Thoracic aorta (tissue), 2 donors: Measurements from ENCODE around the gene MVK. TPM values are rescaled to one million over a fixed set of nuclear protein-coding genes. Genes with fewer than 3 reads are reported as not detected.

Experiments used
- ATAC-seq: fragments of 150-250 bp; one replicate; pipeline ENCODE4 v1.8.0; 2017; ENCODE audit warnings: low read depth; ENCODE audit not compliant: insufficient number of reproducible peaks, low FRiP score
- DNase-seq: peaks from one replicate; pipeline ENCODE4 v3.0.0-alpha.2; 2020; ENCODE audit warnings: low spot score
- H3K27ac ChIP-seq, 2 donors: fragments of 200-600 bp; sonication (generic); 1 replicate in 1 of 2; 2 replicates in 1 of 2; pipeline ENCODE4 v1.5.1; 2016; ENCODE audit warnings: mild to moderate bottlenecking in 2 of 2, moderate library complexity in 2 of 2
- H3K27me3 ChIP-seq: fragments of 200-600 bp; sonication (generic); replicated peaks from 2 replicates; pipeline ENCODE4 v1.6.0; 2016; ENCODE audit warnings: mild to moderate bottlenecking; ENCODE audit not compliant: insufficient read depth
- H3K36me3 ChIP-seq: fragments of 200-600 bp; sonication (generic); one replicate; pipeline ENCODE4 v1.5.1; 2016
- H3K4me1 ChIP-seq, 2 donors: fragments of 200-600 bp; sonication (generic); 1 replicate in 1 of 2; 2 replicates in 1 of 2; pipeline versions ENCODE4 v1.5.1 to v1.6.0; 2016; ENCODE audit warnings: low read depth in 2 of 2, mild to moderate bottlenecking in 1 of 2; ENCODE audit not compliant: control insufficient read depth in 1 of 2
- H3K4me3 ChIP-seq: fragments of 200-600 bp; sonication (generic); 2 replicates; pipeline ENCODE4 v1.5.1; 2016; ENCODE audit warnings: mild to moderate bottlenecking
- H3K9me3 ChIP-seq: fragments of 200-600 bp; sonication (generic); 2 replicates; pipeline ENCODE4 v1.5.1; 2016
- total RNA-seq, 2 donors: library from RNA; depleted of rRNA; stranded (reverse); fragments of >200 nt; gene quantifications; one replicate each; pipeline versions ENCODE4 v1.1.0 to v1.2.3, GENCODE V29; 2016
- TF ChIP-seq, protein P1 (sequence below): fragments of 200-600 bp; sonication (generic); IDR thresholded peaks from one replicate; pipeline ENCODE4 v1.5.1; 2019; ENCODE audit warnings: antibody characterized with exemption

Gene MVK
- total RNA-seq, 2 donors from 2014 or later, result 4.7 to 19.0 TPM

GRCh38 chr12:109606320-109607028 lies 32.9 kb downstream of the MVK start:
- Histone ChIP-seq H3K27ac (no peak overlapping the region), H3K36me3 (no peaks in the 10 kb centered on the region), H3K4me1 (peaks cover 0 to 7% of the 10 kb centered on the region in 2 donors), H3K9me3 (no peaks in the 10 kb centered on the region), H3K27me3 (no peaks in the 10 kb centered on the region), H3K4me3 (no peak overlapping the region)
- TF ChIP-seq, protein P1, sequence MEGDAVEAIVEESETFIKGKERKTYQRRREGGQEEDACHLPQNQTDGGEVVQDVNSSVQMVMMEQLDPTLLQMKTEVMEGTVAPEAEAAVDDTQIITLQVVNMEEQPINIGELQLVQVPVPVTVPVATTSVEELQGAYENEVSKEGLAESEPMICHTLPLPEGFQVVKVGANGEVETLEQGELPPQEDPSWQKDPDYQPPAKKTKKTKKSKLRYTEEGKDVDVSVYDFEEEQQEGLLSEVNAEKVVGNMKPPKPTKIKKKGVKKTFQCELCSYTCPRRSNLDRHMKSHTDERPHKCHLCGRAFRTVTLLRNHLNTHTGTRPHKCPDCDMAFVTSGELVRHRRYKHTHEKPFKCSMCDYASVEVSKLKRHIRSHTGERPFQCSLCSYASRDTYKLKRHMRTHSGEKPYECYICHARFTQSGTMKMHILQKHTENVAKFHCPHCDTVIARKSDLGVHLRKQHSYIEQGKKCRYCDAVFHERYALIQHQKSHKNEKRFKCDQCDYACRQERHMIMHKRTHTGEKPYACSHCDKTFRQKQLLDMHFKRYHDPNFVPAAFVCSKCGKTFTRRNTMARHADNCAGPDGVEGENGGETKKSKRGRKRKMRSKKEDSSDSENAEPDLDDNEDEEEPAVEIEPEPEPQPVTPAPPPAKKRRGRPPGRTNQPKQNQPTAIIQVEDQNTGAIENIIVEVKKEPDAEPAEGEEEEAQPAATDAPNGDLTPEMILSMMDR, result no peak
- DNase-seq (no peak), ATAC-seq (no peak)

DNA sequence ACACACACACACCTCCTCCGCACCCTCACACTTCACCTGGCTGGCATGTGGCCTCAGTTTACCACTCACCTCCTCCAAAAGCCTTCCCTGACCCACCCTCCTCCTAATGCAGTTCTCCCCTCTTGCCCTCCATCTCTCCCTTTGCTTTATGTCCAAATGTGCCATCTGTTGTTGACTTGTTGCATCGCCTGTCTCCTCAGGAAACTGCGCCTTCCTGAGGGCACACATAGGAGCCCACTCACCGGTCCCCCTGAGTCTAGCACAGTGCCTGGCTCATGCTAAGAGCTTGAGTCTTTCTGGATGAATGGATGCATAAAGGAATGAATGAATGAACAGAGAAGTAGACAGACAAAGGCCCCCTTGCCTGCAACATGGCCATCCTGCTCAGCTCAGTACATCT lies 34.0 kb downstream of the MVK start:
- H3K27me3 ChIP-seq, result no peaks in the 10 kb centered on the region
- H3K9me3 ChIP-seq, result no peaks in the 10 kb centered on the region
- H3K4me3 ChIP-seq, result no peak overlapping the region
- no peak for DNase-seq
- TF ChIP-seq, protein P1, result no peak
- peaks cover 0 to 7% of the 10 kb centered on the region in 2 donors for H3K4me1 ChIP-seq
- no peak for ATAC-seq
- H3K36me3 ChIP-seq, result no peaks in the 10 kb centered on the region
- H3K27ac ChIP-seq, result no peak overlapping the region

DNA sequence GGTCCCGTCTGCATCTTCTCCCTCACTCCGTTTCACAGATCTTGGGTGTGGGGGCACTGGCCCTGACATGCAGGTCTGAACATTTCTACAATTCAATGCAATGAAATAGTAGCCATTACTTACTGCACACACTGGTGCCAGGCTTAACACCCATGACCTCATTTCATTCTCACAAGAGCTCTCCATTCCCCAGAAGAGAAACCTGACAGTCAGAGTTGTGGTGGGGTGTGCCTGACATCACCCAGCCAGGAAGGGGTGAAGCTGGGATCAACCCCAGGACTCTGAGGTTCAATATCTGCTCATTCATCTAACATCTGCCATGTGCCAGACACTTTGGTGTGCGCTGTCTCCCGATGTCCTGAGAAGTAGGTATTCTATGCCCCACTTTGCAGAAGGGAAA lies 34.7 kb downstream of the MVK start:
- Histone ChIP-seq H3K4me1 (peaks cover 0 to 7% of the 10 kb centered on the region in 2 donors), H3K9me3 (no peaks in the 10 kb centered on the region), H3K27me3 (no peaks in the 10 kb centered on the region), H3K36me3 (no peaks in the 10 kb centered on the region), H3K27ac (no peak overlapping the region), H3K4me3 (no peak overlapping the region)
- DNase-seq, result no peak
- TF ChIP-seq, protein P1, result no peak
- ATAC-seq, result no peak

DNA sequence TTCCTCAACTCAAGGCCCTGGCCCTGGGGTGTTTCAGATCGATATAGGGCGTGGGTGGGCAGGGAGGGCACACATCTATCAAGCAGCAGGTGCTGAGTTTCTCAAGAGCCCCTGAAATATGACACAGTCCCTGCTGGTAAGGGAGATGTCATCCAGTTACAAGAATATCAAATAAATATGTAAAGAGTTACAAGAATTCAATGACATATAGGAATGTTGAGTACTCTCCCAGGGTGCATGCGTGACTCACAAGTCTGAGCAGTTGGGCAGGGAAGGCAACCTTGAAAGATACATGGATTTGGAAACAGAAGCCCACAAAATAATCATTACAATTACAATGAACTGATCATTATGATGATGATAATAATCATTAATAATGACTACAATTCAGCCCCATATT lies 35.2 kb downstream of the MVK start:
- no peaks in the 10 kb centered on the region for H3K9me3 ChIP-seq
- H3K4me3 ChIP-seq, result no peak overlapping the region
- ATAC-seq (no peak), DNase-seq (no peak)
- H3K4me1 ChIP-seq, result peaks cover 0 to 7% of the 10 kb centered on the region in 2 donors
- H3K27ac ChIP-seq, result no peak overlapping the region
- TF ChIP-seq, protein P1, result no peak
- no peaks in the 10 kb centered on the region for H3K36me3 ChIP-seq
- H3K27me3 ChIP-seq, result no peaks in the 10 kb centered on the region

- DNase-seq, result no peak
- no peak for ATAC-seq
- Histone ChIP-seq H3K27me3 (no peaks in the 10 kb centered on the region), H3K4me1 (peaks cover 0 to 7% of the 10 kb centered on the region in 2 donors), H3K27ac (no peak overlapping the region), H3K4me3 (no peak overlapping the region), H3K36me3 (no peaks in the 10 kb centered on the region), H3K9me3 (no peaks in the 10 kb centered on the region)
- TF ChIP-seq, protein P1, result no peak
Measured at GRCh38 chr12:109609342-109609741, 35.7 kb downstream of the MVK start.
